UCSD-AML1 (cell line): ENCODE measurements around the gene DAB1.
"Not testable (repeated sequence)": the region's sequence is repeated elsewhere in the genome, so short reads cannot be mapped to it uniquely, and the experiment has no call there.

Experiments used
- DNase-seq: peaks from one replicate; lab custom pipeline; 2025; ENCODE audit not compliant: unreplicated experiment; lab: John Stamatoyannopoulos, UW

Gene DAB1

DNA sequence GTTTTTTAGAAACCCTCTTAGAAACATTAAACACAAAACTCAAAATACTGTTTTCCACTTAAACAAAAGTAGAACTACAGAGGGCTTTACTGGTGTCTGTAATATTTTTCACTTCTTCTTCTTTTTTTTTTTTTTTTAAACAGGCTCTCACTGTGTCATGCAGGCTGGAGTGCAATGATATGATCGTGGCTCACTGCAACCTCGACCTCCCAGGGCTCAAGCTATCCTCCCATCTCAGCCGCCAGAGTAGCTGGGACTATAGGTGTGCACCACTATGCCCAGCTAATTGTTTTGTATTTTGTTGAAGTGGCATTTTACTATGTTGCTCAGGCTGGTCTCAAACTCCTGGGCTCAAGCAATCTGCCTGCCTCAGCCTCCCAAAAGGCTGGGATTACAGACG, 194.8 kb downstream of the DAB1 start:
- DNase-seq, result no peak

DNA sequence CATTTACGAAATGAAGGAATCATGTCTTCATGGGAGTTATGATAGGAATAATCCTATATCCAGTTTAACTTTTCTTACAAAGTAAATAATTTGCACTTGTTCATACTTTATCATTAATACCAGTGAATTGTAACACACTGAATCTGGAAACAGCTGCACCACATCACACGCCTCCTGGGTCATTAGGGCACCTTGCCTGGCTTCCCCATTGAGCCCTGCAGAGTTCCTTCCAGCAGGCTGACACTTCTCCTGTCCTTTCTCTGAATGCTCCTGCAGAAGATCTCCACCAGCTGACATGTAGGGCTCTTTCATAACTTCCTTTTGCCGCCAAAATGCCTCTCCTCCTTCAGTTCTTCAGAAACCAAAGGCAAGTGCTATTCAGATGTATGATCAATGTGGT, 201.1 kb downstream of the DAB1 start:
- DNase-seq, result no peak

DNA sequence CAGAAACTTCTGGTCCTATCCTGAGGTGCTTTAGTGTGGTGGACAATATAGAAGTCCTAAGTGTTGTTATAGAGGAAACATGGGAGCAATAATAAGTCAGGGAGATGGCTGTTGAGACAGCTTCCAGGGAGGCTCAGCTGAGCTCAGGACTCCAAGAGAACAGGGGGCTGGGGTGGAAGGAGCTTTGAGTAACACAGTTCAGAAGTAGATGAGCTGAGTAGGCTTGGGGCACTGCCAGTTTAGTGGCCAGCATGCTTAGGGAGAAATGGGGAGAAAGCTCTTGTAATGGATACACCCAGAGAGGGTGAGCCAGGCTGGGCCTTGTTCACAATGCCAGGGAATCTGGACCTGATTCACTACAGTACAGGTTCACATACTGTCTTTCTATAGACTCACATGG, 201.6 kb downstream of the DAB1 start:
- no peak for DNase-seq

- not testable (repeated sequence) for DNase-seq
Measured at GRCh38 chr1:57220905-57221304, 203.0 kb downstream of the DAB1 start.

DNA sequence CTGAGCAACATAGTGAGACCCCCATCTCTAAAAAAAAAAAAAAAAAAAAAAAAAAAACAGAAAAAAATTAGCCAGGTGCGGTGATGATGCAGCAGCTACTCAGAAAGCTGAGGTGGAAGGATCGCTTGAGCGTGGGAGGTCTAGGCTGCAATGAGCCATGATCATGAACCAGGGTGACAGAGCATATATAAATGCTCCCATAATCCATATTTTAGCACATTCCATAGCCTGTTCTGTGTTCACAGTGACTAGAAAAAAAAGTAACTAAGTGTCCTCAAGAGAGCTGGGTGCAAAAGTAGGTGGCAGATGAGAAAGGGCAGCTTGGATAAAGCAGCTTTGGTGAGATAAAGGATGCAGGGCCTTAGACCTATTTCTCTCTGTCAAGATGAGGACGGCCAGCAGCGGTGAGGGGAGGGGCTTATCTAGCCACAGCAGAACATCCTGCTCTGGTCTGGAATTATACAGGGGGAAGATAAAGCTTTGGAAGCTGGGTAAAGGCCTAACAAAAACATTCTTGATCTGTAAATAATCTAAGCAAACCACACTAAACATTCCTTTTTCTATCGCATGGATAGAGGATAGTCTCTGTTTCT, 205.3 kb downstream of the DAB1 start:
- peak; percentile 40 for DNase-seq

DNA sequence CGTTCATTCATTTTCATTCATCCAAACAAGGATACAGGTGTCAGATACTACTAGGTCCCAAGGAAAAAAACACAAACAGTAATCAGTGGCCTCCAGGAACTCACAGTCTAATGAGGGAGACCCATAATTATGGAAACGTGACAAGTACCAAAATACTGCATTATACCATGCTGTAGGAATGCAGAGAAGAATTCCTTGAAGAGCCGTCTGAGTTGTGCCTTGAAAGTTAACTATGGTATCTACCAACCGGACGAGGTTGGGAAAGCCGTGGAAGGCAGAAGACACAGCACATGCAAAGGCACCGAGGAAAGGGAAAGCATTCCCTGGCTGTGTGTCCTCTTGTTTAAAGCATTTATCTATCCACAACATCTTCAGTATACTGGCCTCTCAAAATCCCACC, 206.0 kb downstream of the DAB1 start:
- DNase-seq, result no peak

GRCh38 chr1:57214951-57215575, 208.8 kb downstream of the DAB1 start:
- DNase-seq, result no peak

- no peak for DNase-seq
Measured at GRCh38 chr1:57210881-57211280, 213.0 kb downstream of the DAB1 start.

- no peak for DNase-seq
Measured at GRCh38 chr1:57209495-57209894, 214.4 kb downstream of the DAB1 start.

- no peak for DNase-seq
Measured at GRCh38 chr1:57208741-57209302, 215.0 kb downstream of the DAB1 start.

DNA sequence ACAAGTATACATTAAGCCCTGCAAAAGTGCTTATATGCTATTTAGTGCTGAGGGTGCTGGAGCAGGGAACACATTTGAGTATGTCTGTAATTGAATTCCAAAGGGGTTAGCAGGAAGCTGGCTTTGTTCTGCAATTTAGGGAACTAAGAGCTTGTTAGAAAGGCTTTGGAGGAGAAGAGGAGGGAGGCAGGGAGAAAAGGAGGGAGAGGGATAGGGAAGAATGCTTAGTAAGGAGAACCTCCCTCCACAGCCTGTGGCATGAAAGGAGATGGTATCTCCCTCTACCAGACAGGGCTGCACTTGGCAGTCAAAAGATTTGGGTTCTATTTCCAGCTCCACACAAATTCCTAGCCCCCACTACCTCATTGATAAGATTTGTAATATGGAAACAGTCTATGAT, 217.8 kb downstream of the DAB1 start:
- DNase-seq, result no peak

GRCh38 chr1:57204942-57205787, 218.7 kb downstream of the DAB1 start:
- no peak for DNase-seq

DNA sequence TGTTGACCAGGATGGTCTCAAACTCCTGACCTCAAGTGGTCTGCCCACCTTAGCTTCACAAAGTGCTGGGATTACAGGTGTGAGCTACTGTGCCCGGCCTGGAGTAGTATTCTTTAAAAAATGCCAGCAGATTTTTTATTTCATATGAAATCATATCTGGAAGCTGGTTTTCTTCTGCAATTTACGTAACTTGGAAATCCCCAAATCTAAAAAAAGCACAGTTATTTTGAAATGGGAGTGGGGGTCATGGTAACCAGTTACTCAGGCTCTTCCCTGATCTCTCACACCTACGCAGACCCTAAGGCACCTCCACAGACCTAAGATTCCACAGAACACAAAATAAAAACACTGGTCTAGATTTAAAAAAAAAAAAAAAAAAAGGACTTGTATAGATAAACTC, 219.8 kb downstream of the DAB1 start:
- DNase-seq, result no peak

DNA sequence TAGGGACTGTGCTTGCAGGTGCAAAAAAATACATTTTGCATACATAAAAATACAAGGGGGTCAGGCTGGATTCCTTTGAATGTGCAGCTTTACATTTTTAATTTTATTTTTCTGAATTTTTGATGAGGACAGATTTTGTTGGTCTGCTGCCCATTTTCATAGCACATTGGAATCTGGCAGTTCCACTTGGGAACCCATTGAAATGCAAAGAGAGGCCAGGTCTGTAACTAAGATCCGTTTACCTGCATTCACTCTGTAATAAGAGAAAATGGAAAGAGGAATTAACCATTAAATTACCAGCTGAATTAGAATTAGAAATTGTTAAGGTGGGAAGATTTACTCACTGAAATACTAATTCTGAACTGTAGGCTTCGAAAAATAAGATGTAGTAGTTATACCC, 221.6 kb downstream of the DAB1 start:
- DNase-seq, result no peak

DNA sequence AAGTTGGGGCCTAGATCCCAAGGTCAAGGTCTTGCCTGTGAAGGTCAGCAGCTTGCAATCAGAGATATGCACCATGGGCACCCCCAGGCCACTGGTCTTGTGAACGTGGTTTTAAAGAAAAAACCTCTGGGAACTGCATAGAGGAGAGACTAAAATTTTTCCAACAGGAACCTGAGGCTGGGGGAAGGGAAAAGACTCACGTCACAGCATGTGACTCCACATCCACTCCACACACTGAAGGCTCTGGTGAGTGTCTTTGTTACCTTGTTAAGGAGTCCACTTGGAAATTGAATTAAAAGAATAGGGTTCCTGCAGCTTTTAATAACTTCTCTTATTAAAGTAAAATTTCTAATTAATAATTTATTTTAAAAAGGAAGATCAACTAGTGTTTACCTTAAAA, 224.9 kb downstream of the DAB1 start:
- DNase-seq, result no peak

GRCh38 chr1:57195436-57195941, 228.4 kb downstream of the DAB1 start:
- DNase-seq, result no peak

DNA sequence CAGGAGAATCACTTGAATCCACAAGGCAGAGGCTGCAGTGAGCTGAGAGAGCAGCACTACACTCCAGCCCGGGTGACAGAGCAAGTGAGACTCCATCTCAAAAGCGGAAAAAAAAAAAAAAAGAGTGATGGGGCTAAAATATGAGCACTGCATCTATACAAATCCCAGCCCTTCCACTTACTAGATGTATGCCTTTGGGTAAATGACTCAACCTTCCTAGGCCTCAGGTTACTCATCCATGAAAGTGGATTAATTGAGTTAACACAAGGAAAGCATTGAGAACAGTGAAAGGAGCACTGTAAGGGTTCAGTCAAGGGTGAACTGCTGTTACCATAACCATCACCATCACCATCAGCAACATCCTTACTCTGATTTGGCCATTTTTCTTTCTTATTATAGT, 231.6 kb downstream of the DAB1 start:
- DNase-seq, result no peak

GRCh38 chr1:57190898-57191297, 233.0 kb downstream of the DAB1 start:
- DNase-seq, result no peak

- DNase-seq, result no peak
Measured at GRCh38 chr1:57188168-57188567, 235.7 kb downstream of the DAB1 start.

- no peak for DNase-seq
Measured at GRCh38 chr1:57186455-57186854, 237.4 kb downstream of the DAB1 start.

GRCh38 chr1:57179001-57179400, 244.9 kb downstream of the DAB1 start:
- no peak for DNase-seq

GRCh38 chr1:57175506-57175905, 248.4 kb downstream of the DAB1 start:
- no peak for DNase-seq
